ENCODE data around the gene CLIP2.
"Not testable (repeated sequence)": the region's sequence is repeated elsewhere in the genome, so short reads cannot be mapped to it uniquely, and the experiment has no call there.

The CLIP2 gene

GRCh38 chr7:74344132-74344496 lies 54.9 kb downstream of the CLIP2 start:
- TF ChIP-seq CTCF (IDR thresholded peaks at IDR 0.05; ENCODE audit: extremely low read depth, insufficient read depth, missing control alignments) = no peak
- in situ Hi-C loops (cut with MboI; ENCODE audit: low pct_unique_long_range_greater_than_20kb, low sequenced_read_pairs, unreplicated experiment) = no loop called here
- DNase-seq (ENCODE audit: low spot score) = no peak

DNA sequence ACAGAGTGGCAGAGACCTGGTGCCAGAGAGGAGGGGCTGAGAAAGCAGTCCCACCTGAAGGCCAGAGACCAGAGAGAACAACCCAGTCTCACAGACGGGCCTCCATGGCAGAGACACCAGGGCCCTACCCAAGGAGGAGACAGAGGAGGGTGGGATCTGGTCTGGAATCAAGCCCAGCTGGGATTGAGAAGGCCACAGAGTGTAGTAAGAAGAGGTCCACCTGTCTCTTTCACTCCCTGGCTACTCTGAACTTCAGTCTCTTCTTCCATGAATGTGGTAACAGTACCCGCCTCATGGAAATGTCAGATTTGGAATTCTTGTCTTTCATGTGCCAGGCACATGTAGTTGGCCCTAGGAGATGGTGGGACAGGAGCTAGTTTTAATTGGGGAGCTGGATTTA lies 55.6 kb downstream of the CLIP2 start:
- TF ChIP-seq CTCF (IDR thresholded peaks at IDR 0.05; ENCODE audit: extremely low read depth, insufficient read depth, missing control alignments) = no peak
- in situ Hi-C loops (cut with MboI; ENCODE audit: low pct_unique_long_range_greater_than_20kb, low sequenced_read_pairs, unreplicated experiment) = no loop called here
- DNase-seq (ENCODE audit: low spot score) = no peak

DNA sequence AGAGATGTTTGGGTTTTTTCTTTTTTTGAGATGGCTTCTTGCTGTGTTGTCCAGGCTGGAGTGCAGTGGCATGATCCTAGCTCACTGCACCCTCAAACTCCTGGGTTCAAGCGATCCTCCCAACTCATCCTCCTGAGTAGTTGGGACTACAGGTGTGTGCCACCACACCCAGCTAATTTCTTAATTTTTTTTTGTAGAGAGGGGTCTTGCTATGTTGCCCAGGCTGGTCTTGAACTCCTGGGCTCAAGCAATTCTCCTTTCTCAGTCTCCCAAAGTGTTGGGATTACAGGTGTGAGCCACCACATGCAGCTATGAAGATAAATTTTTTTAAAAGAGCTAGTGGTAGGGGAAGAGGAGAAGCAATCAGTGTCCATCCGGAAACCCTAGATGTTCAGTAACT lies 56.8 kb downstream of the CLIP2 start:
- DNase-seq (ENCODE audit: low spot score) = no peak
- in situ Hi-C loops (cut with MboI; ENCODE audit: low pct_unique_long_range_greater_than_20kb, low sequenced_read_pairs, unreplicated experiment) = no loop called here
- TF ChIP-seq CTCF (IDR thresholded peaks at IDR 0.05; ENCODE audit: extremely low read depth, insufficient read depth, missing control alignments) = no peak

DNA sequence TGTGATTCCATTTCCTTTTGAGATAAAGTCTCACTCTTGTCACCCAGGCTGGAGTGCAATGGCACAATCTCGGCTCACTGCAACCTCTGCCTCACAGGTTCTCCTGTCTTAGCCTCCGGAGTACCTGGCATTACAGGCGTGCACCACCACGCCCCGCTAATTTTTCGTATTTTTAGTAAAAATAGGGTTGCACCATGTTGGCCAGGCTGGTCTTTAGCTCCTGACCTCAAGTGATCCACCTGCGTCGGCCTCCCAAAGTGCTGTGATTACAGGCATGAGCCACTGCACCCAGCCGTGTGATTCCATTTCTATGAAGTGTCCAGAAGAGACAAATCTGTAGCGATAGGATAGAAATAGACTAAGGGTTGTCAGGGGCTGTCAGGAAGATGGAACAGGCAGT lies 60.4 kb downstream of the CLIP2 start:
- no peak for TF ChIP-seq CTCF (IDR thresholded peaks at IDR 0.05; ENCODE audit: extremely low read depth, insufficient read depth, missing control alignments)
- DNase-seq (ENCODE audit: low spot score) = no peak
- in situ Hi-C loops (cut with MboI; ENCODE audit: low pct_unique_long_range_greater_than_20kb, low sequenced_read_pairs, unreplicated experiment) = no loop called here

GRCh38 chr7:74350751-74351150 lies 61.5 kb downstream of the CLIP2 start:
- DNase-seq (ENCODE audit: low spot score) = no peak
- no peak for TF ChIP-seq CTCF (IDR thresholded peaks at IDR 0.05; ENCODE audit: extremely low read depth, insufficient read depth, missing control alignments)
- in situ Hi-C loops (cut with MboI; ENCODE audit: low pct_unique_long_range_greater_than_20kb, low sequenced_read_pairs, unreplicated experiment) = no loop called here

DNA sequence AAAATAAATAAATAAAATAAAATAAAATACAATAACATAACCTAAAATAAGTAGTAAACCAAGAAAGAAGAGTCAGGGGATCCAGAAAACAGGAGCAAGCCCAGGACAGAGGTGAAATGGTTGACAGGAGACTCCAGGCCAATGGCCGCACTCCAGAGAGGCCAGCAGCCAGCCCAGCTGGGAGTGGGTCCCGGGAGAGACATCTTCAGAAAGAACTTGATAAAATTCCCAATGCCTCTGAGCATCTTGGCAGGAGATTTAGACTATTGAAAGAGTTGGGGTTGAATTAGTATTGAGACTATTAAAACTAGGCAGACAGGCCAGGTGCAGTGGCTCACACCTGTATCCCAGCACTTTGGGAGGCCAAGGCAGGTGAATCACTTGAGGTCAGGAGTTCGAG lies 62.6 kb downstream of the CLIP2 start:
- no peak for DNase-seq (ENCODE audit: low spot score)
- TF ChIP-seq CTCF (IDR thresholded peaks at IDR 0.05; ENCODE audit: extremely low read depth, insufficient read depth, missing control alignments) = no peak

DNA sequence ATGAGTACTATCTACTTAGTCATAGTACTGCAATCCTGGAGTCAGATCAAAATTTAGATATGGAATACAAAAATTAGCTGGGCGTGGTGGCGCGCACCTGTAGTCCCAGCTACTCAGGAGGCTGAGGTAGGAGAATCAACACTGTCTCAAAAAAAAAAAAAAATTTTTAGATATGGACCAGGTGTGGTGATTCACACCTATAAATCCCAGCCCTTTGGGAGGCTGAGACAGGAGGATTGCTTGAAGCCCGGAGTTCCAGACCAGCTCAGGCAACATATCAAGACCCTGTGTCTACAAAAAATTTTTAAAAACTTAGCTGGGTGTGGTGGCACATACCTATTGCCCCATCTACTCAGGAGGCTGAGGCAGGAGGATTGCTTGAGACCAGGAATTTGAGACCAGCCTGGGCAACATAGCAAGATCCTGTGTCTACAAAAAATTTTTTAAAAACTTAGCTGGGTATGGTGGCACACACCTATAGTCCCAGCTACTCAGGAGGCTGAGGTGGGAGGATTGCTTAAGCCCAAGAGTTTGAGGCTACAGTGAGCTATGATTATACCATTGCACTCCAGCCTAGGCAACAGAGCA lies 63.4 kb downstream of the CLIP2 start:
- in situ Hi-C loops (cut with MboI; ENCODE audit: low pct_unique_long_range_greater_than_20kb, low sequenced_read_pairs, unreplicated experiment) = not testable (repeated sequence)

More for the DNA sequence above, 62.6 kb downstream of the CLIP2 start:
- in situ Hi-C loops (cut with MboI; ENCODE audit: low pct_unique_long_range_greater_than_20kb, low sequenced_read_pairs, unreplicated experiment) = no loop called here

More for the DNA sequence above, 63.4 kb downstream of the CLIP2 start:
- DNase-seq (ENCODE audit: low spot score) = not testable (repeated sequence)

All from GM13977 (cell line).